NCI-H226 (cell line): ENCODE data around the gene CPNE5.
A peak's percentile ranks its signal among the peaks of the same experiment; 100 is the strongest.

Source experiments
- DNase-seq: peaks from one replicate; pipeline ENCODE4 v3.0.0-alpha.2; 2015

The CPNE5 gene

DNA sequence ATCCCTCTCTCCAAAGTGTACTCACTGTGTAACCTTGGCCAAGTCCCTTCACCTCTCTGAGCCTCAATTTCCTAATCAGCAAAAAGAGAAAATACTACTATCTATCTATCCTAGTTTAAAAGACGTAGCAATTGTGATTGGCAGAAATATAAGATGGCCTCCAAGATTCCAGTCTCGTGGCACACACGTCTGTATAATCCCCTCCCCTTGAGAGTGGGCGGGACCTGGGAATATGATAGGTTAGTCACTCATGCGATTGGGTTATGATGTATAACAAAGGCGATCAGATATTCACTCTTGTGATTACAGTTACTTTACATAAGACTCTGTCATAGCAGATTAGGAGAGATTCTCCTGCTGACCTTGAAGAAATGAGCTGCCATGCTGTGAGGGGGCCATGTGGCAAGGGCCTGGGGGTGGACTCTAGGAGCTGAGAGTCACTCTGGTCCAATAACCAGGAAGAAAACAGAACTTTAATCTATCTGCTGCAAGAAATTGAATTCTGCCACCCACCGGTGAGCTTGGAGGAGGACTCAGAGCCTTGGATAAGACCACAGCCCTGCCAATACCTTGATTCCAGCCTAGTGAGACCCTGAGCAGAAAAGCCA lies 6.0 kb downstream of the CPNE5 start:
- no peak for DNase-seq

DNA sequence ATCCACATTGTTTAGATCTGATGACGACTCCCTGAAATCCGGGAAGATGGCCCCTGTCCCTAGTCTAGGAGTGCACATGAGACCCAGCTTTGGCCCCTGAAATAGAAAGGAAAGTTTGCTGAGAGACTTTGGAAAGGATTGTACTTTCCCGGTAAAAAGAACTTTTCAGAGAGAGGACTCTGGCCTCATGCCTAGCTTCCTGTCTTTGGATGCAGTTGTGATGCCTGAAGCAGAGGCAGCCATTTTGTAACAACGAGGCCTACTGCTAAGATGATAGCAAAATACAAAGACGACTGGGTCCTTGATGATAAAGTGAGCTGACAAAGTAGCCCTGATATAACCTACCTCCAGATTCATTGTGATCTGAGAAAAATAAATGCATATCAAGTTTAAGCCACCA lies 6.9 kb downstream of the CPNE5 start:
- no peak for DNase-seq

DNA sequence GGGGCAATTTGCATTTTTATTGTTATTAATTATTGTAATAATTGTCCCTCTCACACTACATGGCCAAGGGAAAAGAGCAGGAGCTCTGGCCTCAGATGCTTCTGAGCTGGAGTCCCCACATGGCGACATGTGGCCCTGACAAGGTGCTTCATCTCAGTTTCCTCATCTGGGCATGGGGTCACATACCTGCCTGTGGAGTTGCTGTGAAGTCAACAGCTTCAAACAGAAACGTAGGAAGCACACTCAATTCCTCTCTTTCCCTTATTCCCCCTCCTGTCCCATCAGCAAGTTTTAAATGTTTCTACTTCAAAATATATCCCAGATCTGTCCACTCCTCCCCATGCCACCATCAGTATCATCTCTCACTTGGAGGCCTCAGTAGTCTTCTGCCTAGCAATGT lies 8.7 kb downstream of the CPNE5 start:
- DNase-seq = no peak

DNA sequence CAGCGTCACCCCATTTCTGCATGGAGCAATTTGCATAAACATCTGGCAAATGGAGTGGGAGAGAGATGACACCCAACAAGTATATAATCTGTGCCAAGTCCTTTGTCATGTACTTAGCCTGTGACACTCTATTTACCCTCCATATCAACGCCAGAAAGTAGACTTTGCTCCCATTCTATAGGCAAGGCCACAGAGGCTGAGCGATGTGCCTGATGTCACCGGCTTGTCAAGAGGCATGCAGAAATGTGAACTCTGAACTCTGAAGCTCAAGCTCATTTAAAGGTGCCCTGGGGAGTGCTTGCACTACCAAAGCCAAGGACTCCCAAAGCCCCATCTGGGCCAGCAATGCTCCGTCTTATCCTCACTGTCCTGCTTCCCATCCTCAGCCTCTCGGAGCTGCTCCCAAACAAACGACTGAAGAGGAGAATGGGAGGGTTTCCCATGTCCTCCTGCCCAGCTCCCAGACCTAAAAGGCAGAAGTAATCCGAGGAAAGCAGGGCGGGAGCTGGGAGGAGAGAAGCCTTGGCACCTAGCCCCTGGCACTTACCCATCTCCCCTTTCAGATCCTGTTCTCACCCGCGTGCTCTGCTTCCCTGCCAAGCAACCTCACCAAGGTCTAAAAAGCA lies 9.2 kb downstream of the CPNE5 start:
- no peak for DNase-seq

DNA sequence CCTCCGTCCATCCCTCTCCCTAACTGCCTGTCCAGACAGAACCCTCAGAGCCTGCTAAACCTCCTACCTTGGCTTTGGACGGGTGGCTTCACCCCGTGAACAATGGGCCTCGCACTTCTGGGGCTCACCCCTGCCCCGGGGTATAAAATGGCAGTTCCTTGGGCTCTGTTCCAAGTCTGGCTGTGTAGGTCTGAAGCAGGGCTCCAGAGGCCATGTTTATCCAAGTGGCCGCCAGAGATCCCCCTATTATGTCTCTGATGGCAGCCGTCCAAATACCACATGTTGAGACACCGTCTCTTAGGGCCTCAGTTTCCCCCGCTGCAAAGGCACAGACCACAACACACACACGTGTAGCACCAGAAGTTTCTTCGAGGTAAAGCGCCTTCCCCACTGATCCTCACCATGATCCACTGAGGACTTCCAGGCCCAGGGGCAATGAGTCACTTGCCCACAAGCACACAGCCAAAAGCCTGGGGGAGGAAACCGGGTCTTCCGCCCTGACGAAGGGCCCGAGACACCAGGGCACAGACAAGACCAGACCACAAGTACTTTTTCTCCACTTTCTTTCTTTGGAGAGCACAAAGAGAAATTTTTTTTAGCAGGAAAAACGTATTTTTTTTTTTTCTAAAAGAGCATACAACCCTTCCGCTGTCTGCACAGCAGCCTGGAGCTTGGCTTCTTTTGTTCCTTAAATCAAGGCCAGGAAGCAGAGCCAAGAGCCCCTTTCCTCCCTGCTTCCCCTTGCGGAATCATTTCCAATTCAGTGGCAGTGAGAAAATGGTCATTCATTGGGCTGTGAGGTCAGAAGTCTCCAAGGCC lies 11.8 kb downstream of the CPNE5 start:
- peak; percentile 83 for DNase-seq

DNA sequence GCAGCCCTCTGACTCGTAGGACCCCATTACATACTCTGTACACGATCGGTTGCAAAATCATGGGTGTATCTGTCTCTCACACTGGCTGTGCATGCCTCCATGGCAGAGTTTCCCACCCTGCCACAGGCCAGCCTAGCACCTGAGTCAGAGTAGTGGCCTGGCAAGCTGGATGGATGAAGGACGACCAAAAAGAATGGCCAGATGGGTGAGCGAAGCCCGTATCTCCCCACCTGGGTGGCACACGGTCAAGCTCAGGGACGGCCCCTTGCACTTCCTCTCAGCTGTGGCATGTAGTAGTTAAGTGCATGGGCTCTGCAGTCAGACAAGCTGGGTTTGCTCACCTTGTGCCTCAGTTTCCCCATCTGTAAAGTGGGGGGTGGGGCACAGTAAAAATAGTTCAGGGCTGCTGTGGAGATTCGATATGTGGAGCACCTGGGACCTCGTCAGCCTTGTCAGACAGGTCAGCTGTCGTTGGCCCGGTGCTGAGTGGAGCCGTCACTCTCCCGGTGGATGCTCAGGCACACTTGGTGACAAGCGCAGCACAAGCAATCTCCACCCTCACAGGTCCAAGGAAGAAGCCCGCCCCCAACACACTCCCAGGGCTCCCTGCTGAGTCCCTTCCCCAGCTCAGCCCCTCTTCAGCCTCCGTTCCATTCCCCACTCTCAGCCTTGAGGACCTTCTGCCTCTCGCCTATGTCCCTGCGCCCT lies 12.6 kb downstream of the CPNE5 start:
- DNase-seq = peak; percentile 48

DNA sequence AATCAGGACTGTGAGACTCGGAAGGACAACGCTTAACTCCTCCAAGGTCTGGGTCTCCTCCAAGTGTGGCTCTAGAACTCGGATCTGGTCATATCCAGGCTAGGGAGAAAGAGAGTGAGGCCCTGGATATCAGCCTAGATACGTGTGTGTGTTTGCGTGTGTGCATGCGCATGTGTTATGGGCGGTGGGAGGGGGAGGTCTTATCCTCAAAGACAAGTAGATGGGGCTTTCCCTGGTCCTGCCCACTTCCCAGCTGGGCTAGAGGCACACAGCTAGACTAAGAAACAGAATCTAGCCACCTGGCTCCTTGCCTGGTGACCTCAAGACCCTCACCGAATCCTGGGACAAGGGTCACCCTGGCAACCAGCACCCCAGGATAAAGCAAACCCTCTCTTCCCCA lies 13.2 kb downstream of the CPNE5 start:
- DNase-seq = no peak

DNA sequence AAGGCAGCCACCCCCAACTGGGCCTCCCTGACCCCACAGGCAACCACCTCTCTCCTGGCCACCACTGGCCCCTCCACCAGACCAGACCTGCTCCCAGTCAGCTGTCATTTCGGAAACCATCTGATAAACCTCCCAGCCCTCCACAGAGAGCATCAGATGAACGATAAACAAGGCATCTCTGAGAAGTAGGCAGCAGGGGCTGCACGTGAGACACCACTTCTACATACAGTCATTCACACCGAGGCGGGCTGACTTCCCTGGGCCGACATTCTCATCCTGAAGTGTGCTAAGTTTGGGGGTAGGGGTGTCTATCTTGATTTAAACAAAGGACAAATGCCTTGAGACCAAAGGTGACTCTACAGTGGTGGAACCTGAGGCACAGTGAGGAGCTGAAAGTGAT lies 13.8 kb downstream of the CPNE5 start:
- no peak for DNase-seq

DNA sequence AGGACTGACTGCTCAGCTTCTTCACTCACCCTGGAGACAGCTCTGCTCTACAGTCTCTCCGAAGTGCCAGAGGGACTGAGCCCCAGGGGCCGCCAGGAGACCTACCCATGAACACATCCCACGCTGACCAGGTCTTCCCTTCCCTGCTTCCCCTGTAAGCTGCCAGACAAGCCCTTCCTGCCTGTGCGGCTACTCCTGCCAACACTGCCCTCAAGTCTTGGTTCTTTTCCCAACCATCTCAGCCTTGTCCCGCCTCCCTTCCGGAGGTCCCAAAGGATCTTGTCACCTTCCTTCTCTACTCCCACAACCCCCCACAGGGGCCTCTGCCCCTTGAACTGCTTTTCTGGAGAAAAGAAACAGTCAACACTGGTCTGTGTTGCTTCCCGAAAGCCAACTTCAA lies 15.0 kb downstream of the CPNE5 start:
- no peak for DNase-seq

DNA sequence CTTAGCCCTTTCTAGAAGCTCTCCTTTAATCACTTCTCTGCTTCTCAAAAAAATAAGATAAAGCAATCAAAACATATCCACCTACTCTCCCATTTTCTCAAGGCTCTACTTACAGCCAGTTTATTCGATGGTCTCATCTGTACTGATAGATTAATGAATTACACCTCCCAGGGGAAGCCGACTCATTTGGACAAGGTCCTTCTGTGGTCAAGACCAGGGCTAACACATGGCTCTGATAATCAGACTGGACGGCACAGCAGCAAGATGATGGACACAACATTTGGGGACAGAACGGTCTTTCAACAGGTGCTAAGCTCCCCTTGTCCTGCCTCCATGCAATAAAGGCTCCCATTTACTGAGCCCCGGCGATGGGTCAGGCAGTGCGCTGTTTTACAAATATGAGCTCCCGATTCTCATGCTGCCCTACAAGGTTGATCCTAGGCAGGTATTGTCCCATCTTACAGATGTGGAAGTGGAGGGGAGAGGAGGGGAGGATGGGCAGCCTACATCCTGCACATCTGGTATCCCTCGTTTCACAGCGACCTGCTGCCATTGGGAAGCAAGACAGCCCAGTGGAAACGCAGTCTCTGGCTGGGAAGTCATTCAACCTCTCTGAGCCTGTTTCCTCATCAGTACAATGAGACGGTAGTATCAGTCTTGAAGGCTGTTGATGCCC lies 15.7 kb downstream of the CPNE5 start:
- no peak for DNase-seq

DNA sequence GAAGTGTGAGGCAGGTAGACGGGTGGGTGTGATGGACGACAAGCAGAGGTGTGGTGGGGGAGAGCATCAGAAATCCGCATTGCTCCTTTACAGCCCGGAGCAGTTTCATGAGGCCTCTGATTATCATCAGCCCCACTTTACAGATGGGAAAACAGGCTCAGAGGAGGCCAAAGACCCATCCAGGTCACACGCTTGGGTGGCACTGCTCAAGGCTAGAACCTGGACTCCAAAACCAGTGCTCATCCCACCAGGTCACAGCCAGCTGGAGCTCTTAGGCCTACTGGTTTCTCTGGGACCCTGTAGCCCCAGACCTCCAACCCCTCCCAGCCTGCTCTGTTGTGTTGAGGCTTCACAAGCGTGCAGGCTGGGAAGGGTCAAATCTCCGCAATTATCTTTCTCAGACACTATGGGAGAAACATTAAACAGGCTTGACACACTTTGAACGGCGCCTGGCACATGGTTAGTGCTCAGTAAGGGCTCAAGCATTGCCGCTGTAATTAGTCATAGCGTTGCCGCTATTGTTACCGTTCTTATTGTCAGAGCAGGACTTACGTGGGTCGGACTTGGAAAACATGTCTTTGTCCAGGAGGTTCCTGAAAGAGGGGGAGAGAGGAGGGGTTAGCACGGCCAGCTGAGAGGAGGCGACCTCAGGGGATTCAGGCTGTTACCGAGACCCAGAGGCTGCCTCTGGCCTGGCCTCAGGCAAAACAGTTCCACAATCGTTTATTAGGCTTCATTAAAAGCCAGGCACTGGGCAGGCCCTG lies 16.6 kb downstream of the CPNE5 start:
- no peak for DNase-seq

DNA sequence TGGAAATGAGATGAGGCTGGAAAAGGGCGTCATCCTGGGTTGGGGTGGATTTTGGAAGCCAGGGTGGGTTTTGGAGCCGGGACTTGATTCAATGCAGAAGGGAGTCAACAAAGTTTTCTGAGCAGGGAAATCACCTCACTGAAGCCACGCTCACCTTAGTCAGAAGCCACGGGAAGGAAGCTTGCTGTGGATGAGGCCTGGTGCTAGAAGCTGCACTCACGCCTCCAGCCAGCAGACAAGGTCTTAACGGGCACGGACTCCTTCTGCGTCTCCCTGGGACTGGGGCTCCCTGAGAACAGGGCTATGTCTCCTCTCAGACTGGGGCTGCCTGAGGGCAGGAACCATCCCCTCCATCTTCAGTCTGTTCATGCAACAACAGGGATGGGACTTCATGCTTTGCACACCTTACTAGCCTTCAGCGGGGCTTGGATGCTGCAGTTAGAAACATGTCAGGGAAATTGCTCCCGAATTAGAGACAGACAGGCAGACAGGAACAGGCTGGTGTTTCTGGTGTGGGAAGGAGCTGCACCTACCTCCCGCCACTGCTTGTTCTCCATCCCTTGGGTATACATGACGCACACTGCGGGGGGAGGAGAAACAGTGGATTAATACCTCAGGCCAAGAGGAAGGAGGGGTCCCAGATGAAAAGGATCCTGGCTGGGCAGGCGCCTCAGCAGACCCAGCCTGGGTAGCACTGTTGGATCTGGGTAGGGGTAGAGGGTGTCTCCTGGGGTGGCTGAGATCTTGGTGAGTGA lies 17.5 kb downstream of the CPNE5 start:
- no peak for DNase-seq

DNA sequence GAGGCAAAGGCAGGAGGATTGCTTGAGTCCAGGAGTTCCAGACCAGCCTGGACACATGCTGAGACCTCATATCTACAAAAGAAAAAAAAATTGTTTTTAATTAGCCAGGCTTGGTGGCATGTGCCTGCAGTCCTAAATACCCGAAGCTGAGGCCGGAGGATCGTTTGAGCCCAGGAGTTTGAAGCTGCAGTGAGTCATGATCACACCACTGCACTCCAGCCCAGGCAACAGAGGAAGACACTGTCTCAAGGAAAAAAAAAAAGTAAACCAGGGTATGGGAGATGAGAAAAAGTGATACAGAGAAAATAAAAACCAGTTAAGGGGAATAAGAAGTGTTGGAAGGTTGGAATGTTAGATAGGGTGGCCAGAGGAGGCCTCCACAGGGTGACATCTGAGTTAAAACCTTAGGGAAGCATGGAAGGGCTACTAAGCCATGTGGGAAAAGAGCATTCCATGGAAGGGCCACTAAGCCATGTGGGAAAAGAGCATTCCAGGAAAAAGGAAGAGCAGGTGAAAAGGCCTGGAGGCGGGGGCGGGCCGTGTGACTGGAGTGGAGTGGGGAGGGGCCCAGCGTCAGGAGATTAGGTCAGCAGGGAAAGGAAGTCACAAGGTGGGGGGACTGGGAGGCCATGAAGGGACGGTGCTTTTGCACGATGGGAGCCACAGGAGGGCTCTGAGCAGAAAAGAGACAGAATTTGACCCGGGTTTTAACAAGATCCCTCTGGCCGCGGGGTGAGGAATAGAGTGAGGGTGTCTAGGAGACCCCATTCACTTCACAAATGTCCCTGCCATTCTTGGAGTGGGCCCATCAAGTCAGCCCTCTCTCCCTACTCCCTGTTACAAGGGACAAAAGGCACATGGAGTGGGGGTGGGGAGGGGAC lies 18.3 kb downstream of the CPNE5 start:
- peak; percentile 47 for DNase-seq

DNA sequence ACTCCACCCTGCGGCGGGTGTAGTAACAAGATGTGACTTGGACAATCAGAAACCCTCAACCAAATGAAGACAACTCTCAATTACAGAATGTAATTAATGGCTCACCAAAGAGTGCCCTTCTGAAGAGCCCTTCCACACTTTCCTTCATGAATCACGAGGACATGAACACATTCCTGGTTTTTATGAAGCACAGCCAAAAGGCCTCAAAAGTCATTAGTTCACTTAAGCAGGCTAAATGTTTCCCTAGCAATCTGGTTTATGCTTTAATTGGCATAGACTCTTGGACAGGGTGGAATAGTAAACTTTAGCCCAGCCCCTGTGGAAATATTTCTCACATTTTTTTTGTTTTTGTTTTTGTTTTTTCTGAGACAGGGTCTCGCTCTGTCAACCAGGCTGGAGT lies 20.5 kb downstream of the CPNE5 start:
- DNase-seq = no peak

DNA sequence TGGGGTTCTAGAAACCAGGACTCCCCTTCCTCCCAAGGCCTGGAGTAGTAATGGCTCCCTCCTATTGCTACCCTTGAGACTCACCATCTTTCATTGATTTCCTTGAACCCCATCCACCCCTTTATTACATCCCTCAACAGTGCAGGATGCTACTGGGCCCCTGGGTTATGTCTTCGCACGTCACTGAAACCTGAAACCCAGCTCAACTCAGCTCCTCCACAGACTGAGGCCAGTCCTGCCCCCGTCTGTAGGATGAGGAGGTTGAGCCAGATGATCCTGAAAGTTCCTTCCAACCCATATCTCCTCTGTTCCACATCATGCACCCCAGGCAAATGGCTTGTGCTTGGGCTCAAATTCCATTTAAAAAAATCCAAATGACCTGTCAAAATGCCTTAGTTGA lies 21.4 kb downstream of the CPNE5 start:
- no peak for DNase-seq

DNA sequence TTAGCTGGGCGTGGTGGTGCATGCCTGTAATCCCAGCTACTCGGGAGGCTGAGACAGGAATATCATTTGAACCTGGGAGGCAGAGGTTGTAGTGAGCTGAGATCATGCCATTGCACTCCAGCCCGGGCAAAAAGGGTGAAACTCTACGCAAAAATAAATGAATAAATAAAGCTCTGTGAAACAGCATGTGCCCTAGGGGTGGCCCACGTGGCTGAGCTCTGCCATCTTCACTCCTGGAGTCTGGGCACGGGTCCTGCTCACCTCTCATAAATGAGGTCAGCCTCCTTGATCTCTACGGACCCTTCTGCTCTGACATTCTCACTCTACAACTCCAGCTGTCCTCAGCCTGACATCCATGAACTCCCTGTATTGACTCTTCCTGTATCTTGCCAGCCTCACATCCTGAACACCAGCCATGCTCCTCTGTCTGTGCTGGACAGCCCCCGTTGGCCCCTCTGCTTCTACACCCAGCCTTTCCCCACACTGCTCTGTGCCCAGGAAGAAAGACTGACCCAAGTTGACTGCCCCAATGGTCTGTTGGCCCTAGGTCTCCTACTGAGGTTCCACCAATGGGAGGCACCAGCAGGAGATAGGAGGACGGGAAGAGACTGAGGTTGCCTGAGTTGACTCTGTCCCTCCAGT lies 21.9 kb downstream of the CPNE5 start:
- DNase-seq = no peak

DNA sequence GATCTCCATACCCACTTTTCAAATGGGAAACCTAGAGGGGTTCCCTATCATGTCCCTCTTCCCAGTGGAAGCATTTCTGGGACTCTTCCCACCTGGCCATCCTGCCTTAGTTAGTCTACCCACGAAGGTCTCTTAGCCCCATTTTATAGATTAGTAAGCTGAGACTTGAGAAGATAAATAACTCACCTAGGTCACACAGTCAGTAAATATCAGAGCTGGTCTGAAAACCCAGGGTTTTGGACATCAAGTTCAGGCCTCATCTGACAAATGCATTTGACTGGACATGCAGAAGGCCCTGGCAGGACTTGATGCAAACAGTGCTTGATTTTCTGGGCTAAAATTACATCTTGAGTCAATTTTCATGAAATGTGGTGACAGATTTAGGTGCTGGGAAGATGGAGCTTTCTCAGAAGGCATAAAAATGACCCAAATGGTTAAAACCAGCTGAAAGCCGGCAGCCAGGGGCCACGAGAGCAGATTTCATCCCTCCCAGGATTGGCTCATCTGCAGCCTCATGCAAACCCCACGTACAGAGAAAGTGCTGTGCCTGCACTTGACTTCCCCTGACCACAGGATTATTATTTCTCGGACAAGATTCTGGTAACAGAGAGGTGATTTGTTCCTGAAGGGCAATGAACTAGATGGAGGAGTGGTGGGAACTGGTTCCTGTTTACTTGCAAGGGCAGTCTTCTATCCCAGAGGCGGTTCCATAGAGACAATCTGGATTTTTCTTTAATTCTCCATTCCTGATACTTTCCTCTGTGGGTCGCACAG lies 23.1 kb downstream of the CPNE5 start:
- DNase-seq = no peak

DNA sequence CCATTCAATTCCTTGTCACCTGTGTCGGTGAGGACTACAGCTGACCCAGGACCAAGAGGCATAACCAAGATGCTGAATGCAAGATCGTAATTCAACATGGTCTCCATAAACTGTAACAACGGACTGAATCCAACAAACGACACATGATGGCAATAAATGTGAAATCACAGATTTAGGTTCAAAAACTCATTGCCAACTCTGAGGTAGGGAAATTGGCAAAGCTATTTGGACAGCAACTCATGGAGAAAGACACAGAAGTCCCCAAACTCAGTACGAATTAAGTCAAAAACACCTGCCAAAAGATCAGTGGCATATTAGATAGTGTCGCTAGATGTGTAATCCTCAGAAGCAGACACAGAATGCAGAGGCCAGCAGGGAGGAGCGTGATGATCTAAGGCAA lies 25.0 kb downstream of the CPNE5 start:
- DNase-seq = no peak

DNA sequence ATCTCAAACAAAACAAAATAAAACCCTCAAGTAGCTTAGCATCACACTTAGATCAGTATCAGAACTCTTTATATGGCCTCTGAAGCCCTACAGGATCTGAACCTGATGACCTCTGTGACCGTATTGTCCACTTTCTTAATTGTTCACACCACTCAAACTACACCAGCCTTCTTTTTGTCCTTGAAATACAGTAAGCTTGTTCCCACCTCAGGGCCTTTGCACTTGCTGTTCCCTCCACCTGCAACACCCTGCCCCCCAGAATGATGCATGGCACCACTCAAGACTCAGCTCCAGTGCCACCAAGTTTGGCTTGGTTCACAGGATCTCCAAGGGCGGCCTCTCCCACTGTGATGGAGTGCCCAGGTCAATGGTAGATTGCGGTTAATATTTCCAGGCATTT lies 25.7 kb downstream of the CPNE5 start:
- DNase-seq = no peak
